H1 (cell line): ENCODE measurements around the gene CXCL1. TPM values are rescaled to one million over a fixed set of nuclear protein-coding genes. Genes with fewer than 3 reads are reported as not detected.

Experiments
- CTCF ChIA-PET: fragments of 300-600 bp; sonication (Branson Sonifier 250); formaldehyde crosslinking; loops from one replicate; lab custom pipeline; 2021; ENCODE audit not compliant: partially characterized antibody; lab: Charles Lee
- POLR2A ChIA-PET: fragments of 300-600 bp; sonication (Branson Sonifier 250); formaldehyde crosslinking; loops from one replicate; lab custom pipeline; 2021; ENCODE audit warnings: inconsistent platforms; ENCODE audit not compliant: partially characterized antibody; lab: Charles Lee
- DNase-seq, 2 experiments: peaks; one replicate each; pipeline versions ENCODE4 v3.0.0 to v3.0.0-alpha.2; 2010 to 2022; ENCODE audit warnings: low spot score in 2 of 2, low read depth in 1 of 2, mixed read lengths in 1 of 2
- FAIRE-seq: peaks from 2 replicates; lab custom pipeline; 2011; peaks lifted over from hg19 to GRCh38; lab: Jason Lieb, UNC
- H2AFZ ChIP-seq: 2 replicates; pipeline ENCODE4 v1.8.1; 2012; ENCODE audit warnings: low read length, inconsistent platforms
- H2AK5ac ChIP-seq: 2 replicates; pipeline ENCODE4 v1.6.1; 2013; ENCODE audit warnings: low read depth, low read length
- H2BK120ac ChIP-seq: replicated peaks from 2 replicates; pipeline ENCODE3; 2013; ENCODE audit warnings: low read depth, low read length, inconsistent platforms
- H2BK12ac ChIP-seq: 2 replicates; pipeline ENCODE4 v1.6.1; 2013; ENCODE audit warnings: low read depth, low read length
- H2BK15ac ChIP-seq: 2 replicates; pipeline ENCODE4 v1.6.1; 2013; ENCODE audit warnings: low read length
- H2BK20ac ChIP-seq: 2 replicates; pipeline ENCODE4 v1.6.1; 2013; ENCODE audit warnings: low read length
- H2BK5ac ChIP-seq: 2 replicates; pipeline ENCODE4 v1.6.1; 2013; ENCODE audit warnings: low read depth, low read length
- H3K14ac ChIP-seq: 2 replicates; pipeline ENCODE4 v1.6.1; 2013; ENCODE audit warnings: inconsistent platforms; ENCODE audit not compliant: insufficient read length
- H3K18ac ChIP-seq: 2 replicates; pipeline ENCODE4 v1.6.1; 2013; ENCODE audit warnings: low read length; ENCODE audit errors: extremely low read depth
- H3K23ac ChIP-seq: 2 replicates; pipeline ENCODE4 v1.6.1; 2013; ENCODE audit warnings: inconsistent platforms; ENCODE audit not compliant: insufficient read length
- H3K23me2 ChIP-seq: 2 replicates; pipeline ENCODE4 v1.6.1; 2013; ENCODE audit warnings: low read depth, low read length
- H3K27ac ChIP-seq: 2 replicates; pipeline ENCODE4 v1.6.1; 2011; ENCODE audit warnings: low read depth, low read length, inconsistent platforms
- H3K27me3 ChIP-seq, 4 experiments: replicated peaks in 1 of 4; 1 replicate in 1 of 4; 2 replicates in 3 of 4; pipeline versions ENCODE4 v1.6.1 to v1.8.1; 2011 to 2013; ENCODE audit warnings: low read length in 3 of 4, mild to moderate bottlenecking in 3 of 4, inconsistent platforms in 2 of 4, mixed read lengths in 2 of 4, moderate library complexity in 1 of 4; ENCODE audit not compliant: control insufficient read depth in 3 of 4, insufficient read depth in 3 of 4; ENCODE audit errors: extremely low read depth in 1 of 4
- H3K36me3 ChIP-seq, 4 experiments: 2 replicates each; pipeline versions ENCODE4 v1.6.1 to v1.8.1; 2011 to 2013; ENCODE audit warnings: mild to moderate bottlenecking in 4 of 4, low read length in 3 of 4, moderate library complexity in 2 of 4, control low read depth in 1 of 4, inconsistent platforms in 1 of 4; ENCODE audit not compliant: insufficient read depth in 4 of 4, control insufficient read depth in 2 of 4
- H3K4ac ChIP-seq: replicated peaks from 2 replicates; pipeline ENCODE3; 2013; ENCODE audit warnings: low read length, low read depth, mixed read lengths, inconsistent platforms; ENCODE audit not compliant: insufficient read length
- H3K4me1 ChIP-seq, 4 experiments: replicated peaks in 1 of 4; 1 replicate in 1 of 4; 2 replicates in 3 of 4; pipeline versions ENCODE4 v1.6.1 to v1.8.1; 2011 to 2013; ENCODE audit warnings: low read length in 3 of 4, inconsistent platforms in 2 of 4, mixed read lengths in 1 of 4; ENCODE audit not compliant: insufficient read depth in 4 of 4, control insufficient read depth in 3 of 4
- H3K4me2 ChIP-seq, 2 experiments: 2 replicates each; pipeline versions ENCODE4 v1.6.1 to v1.8.1; 2011 to 2013; ENCODE audit warnings: low read depth in 2 of 2, low read length in 2 of 2, control low read depth in 1 of 2, inconsistent platforms in 1 of 2, mild to moderate bottlenecking in 1 of 2; ENCODE audit not compliant: insufficient read depth in 1 of 2
- H3K4me3 ChIP-seq, 4 experiments: fragments of 200-600, 300-600 bp in 1 of 4; sonication (generic), shearing (Covaris generic), sonication (Bioruptor Twin) in 1 of 4; 2 replicates each; pipeline versions ENCODE4 v1.5.1 to v1.8.1; 2011 to 2016; ENCODE audit warnings: low read length in 4 of 4, low read depth in 3 of 4, control low read depth in 2 of 4, inconsistent platforms in 2 of 4, mild to moderate bottlenecking in 2 of 4, mixed read lengths in 1 of 4, moderate library complexity in 1 of 4; ENCODE audit not compliant: insufficient read depth in 2 of 4; ENCODE audit errors: extremely low read depth in 1 of 4
- H3K56ac ChIP-seq: replicated peaks from 2 replicates; pipeline ENCODE3; 2013; ENCODE audit warnings: low read depth, mild to moderate bottlenecking, mixed read lengths, low read length, inconsistent platforms; ENCODE audit not compliant: insufficient read length
- H3K79me1 ChIP-seq: 2 replicates; pipeline ENCODE4 v1.6.1; 2013; ENCODE audit warnings: low read depth, low read length, control low read depth
- H3K79me2 ChIP-seq, 2 experiments: 2 replicates each; pipeline versions ENCODE4 v1.6.1 to v1.8.1; 2012 to 2013; ENCODE audit warnings: low read length in 2 of 2, mild to moderate bottlenecking in 2 of 2, inconsistent platforms in 1 of 2; ENCODE audit not compliant: insufficient read depth in 2 of 2, control insufficient read depth in 1 of 2
- H3K9ac ChIP-seq, 4 experiments: replicated peaks in 1 of 4; 1 replicate in 1 of 4; 2 replicates in 3 of 4; pipeline versions ENCODE4 v1.6.1 to v1.8.1; 2011 to 2013; ENCODE audit warnings: low read depth in 3 of 4, low read length in 3 of 4, control low read depth in 2 of 4, mild to moderate bottlenecking in 2 of 4, moderate library complexity in 2 of 4, inconsistent platforms in 1 of 4; ENCODE audit errors: extremely low read depth in 1 of 4
- H3K9me3 ChIP-seq, 2 experiments: 2 replicates each; pipeline versions ENCODE4 v1.6.1 to v1.8.1; 2012 to 2013; ENCODE audit warnings: mild to moderate bottlenecking in 2 of 2, moderate library complexity in 2 of 2, control low read depth in 1 of 2, inconsistent platforms in 1 of 2, low read depth in 1 of 2, low read length in 1 of 2, mixed read lengths in 1 of 2; ENCODE audit not compliant: insufficient read depth in 2 of 2
- H4K20me1 ChIP-seq, 2 experiments: replicated peaks in 1 of 2; 2 replicates each; pipeline versions ENCODE3 to v1.8.1; 2011 to 2013; ENCODE audit warnings: inconsistent platforms in 2 of 2, low read length in 2 of 2, mild to moderate bottlenecking in 1 of 2; ENCODE audit not compliant: insufficient read depth in 2 of 2, control insufficient read depth in 1 of 2
- H4K5ac ChIP-seq: 2 replicates; pipeline ENCODE4 v1.6.1; 2013; ENCODE audit warnings: low read length, low read depth, mixed read lengths, inconsistent platforms; ENCODE audit not compliant: insufficient read length
- H4K8ac ChIP-seq: 2 replicates; pipeline ENCODE4 v1.8.0; 2013; ENCODE audit warnings: mild to moderate bottlenecking, moderate library complexity, low read length, inconsistent platforms; ENCODE audit not compliant: insufficient read depth; ENCODE audit errors: extremely low read depth
- H4K91ac ChIP-seq: replicated peaks from 2 replicates; pipeline ENCODE3; 2013; ENCODE audit warnings: low read length, mixed read lengths, inconsistent platforms; ENCODE audit not compliant: insufficient read length
- RBBP5 ChIP-seq: IDR thresholded peaks from 2 replicates; pipeline ENCODE4 v1.7.1; 2012; ENCODE audit warnings: low read depth, mild to moderate bottlenecking, inconsistent platforms, low read length, moderate library complexity, borderline replicate concordance
- SUZ12 ChIP-seq: fragments of 200-600 bp; sonication (generic); IDR thresholded peaks from 2 replicates; pipeline ENCODE4 v1.6.1; 2012; ENCODE audit warnings: mild to moderate bottlenecking, inconsistent platforms, low read length, moderate library complexity, mixed read lengths
- WGBS, 2 experiments: shearing (Covaris generic) in 1 of 2; methylation state at CpG; one replicate each; pipeline versions ENCODE4 v1.1.6 to v1.1.7; 2013 to 2015; ENCODE audit warnings: low lambda C conversion rate in 2 of 2, mixed read lengths in 2 of 2, inconsistent platforms in 1 of 2, low coverage in 1 of 2, missing lambda C conversion rate in 1 of 2; ENCODE audit not compliant: insufficient replicate concordance in 2 of 2, insufficient coverage in 1 of 2, insufficient read length in 1 of 2; ENCODE audit errors: extremely low coverage in 1 of 2, missing lambda C conversion rate in 1 of 2; 5-methylcytosine and 5-hydroxymethylcytosine counted together
- polyA plus RNA-seq, 7 experiments: library from polyadenylated mRNA; depleted of rRNA in 3 of 7; stranded (reverse) in 5 of 7; unstranded in 2 of 7; fragments of >200 nt in 5 of 7; fragments of 200-250 nt in 2 of 7; gene quantifications; 1 replicate in 5 of 7; 2 replicates in 1 of 7; 4 replicates in 1 of 7; pipeline versions ENCODE4 v1.2.1 to v1.2.3, GENCODE V29; 2011 to 2013; ENCODE audit warnings: missing spikeins in 2 of 7, mixed read lengths in 2 of 7
- total RNA-seq: library from RNA; stranded (reverse); fragmentation: NEBNext Ultra II Directional; extraction: Animal tissue kit (Norgen Biotek cat#: 25700); gene quantifications from 2 replicates; pipeline ENCODE4 v1.2.1, GENCODE V29; 2021
- TF ChIP-seq, protein P1 (sequence below): IDR thresholded peaks from 2 replicates; pipeline ENCODE4 v1.6.1; 2011; ENCODE audit warnings: low read length, improper control_type of control experiment

Gene CXCL1
- total and polyA plus RNA-seq, 2 of the 8 experiments (the other 6 are each of a cell fraction or from before 2014, with no cell fraction given): 0.77 to 0.80 TPM

DNA sequence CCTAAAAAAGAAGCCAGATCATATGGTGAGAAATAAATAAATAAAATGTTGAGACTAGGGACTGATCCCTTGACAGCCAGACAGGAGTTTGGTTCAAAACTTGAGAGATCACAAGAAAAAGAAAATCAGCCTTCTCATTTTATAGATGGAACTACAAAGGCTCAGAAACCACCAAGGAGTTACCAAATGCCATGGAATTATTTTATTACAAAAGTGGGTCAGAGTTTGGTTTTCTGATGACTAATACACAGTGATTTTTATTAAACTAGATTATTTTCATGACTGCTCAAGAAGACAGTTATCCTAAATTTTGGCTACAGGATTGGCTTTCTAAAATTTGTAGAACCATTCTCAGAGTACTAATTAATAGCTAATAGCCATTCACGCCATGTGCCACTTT, 6.2 kb downstream of the CXCL1 start:
- POLR2A ChIA-PET: no interaction called here
- Histone ChIP-seq H2BK120ac (no peak overlapping the region), H2BK20ac (no peak overlapping the region), H3K56ac (no peak overlapping the region), H4K91ac (no peak overlapping the region), H3K23me2 (no peaks in the 10 kb centered on the region), H3K18ac (no peak overlapping the region), H3K79me2 (no peaks in the 10 kb centered on the region)
- WGBS, 2 experiments: 100% methylated on average over 1 of the region's 1 CpG; no CpG with 5 or more reads in 1 of the 2 experiments
- FAIRE-seq: no peak
- TF ChIP-seq, protein P1, sequence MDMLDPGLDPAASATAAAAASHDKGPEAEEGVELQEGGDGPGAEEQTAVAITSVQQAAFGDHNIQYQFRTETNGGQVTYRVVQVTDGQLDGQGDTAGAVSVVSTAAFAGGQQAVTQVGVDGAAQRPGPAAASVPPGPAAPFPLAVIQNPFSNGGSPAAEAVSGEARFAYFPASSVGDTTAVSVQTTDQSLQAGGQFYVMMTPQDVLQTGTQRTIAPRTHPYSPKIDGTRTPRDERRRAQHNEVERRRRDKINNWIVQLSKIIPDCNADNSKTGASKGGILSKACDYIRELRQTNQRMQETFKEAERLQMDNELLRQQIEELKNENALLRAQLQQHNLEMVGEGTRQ: no peak
- TF ChIP-seq SUZ12: no peak
- TF ChIP-seq RBBP5: no peak
- TF ChIP-seq, all 59 proteins: peak for 0
- H3K79me1 ChIP-seq: no peaks in the 10 kb centered on the region
- H3K9ac ChIP-seq: no peak overlapping the region
- no peaks in the 10 kb centered on the region for H3K4me1 ChIP-seq
- no peak overlapping the region for H3K4me3 ChIP-seq
- H3K27ac ChIP-seq: no peak overlapping the region
- no peaks in the 10 kb centered on the region for H4K20me1 ChIP-seq
- no peaks in the 10 kb centered on the region for H3K36me3 ChIP-seq
- no peak overlapping the region for H3K23ac ChIP-seq
- no peak overlapping the region for H2BK12ac ChIP-seq
- no peak overlapping the region for H2AFZ ChIP-seq
- H3K9me3 ChIP-seq: no peaks in the 10 kb centered on the region
- H3K14ac ChIP-seq: no peak overlapping the region
- H2AK5ac ChIP-seq: no peak overlapping the region
- CTCF ChIA-PET: interaction anchor here (1.0 to 1.4 kb wide), 2 partner anchors 10 to 15 kb away, joined by 3 read pairs; no protein-coding TSS in a partner anchor
- H2BK15ac ChIP-seq: no peak overlapping the region
- peaks cover 0 to 1% (median 0%) of the 10 kb centered on the region in 4 experiments; a peak in 1 of 7 replicates for H3K27me3 ChIP-seq
- H4K8ac ChIP-seq: no peak overlapping the region
- DNase-seq: no peak
- H4K5ac ChIP-seq: no peak overlapping the region
- no peak overlapping the region for H2BK5ac ChIP-seq
- H3K4ac ChIP-seq: no peak overlapping the region
- no peak overlapping the region for H3K4me2 ChIP-seq
